ENCODE data around the gene SIPA1L3. TPM values are rescaled to one million over a fixed set of nuclear protein-coding genes. Genes with fewer than 3 reads are reported as not detected.

The SIPA1L3 gene
- total and polyA plus RNA-seq, 10 of the 15 experiments (the other 5 are each of a cell fraction or from before 2014, with no cell fraction given): 0.24 to 66.2 (median 19.1) TPM

GRCh38 chr19:38125238-38125637, 218.2 kb downstream of the SIPA1L3 start:
- POLR2A ChIA-PET: no interaction called here
- Histone ChIP-seq H3K27me3 (replicated peaks in 1 of 2; ENCODE audit: control insufficient read depth in 2 of 2, insufficient read depth in 2 of 2, low read length in 1 of 2) (no peaks in the 10 kb centered on the region), H3K36me3 (ENCODE audit: control insufficient read depth in 2 of 2, insufficient read depth in 2 of 2, low read length in 1 of 2) (peaks cover 6 to 10% of the 10 kb centered on the region in 2 experiments; a peak in 3 of 4 replicates), H4K20me1 (ENCODE audit: control insufficient read depth, insufficient read depth) (no peaks in the 10 kb centered on the region), H3K27ac (ENCODE audit: control insufficient read depth, insufficient read depth) (no peak overlapping the region), H3K4me3 (no peak overlapping the region), H3K79me2 (ENCODE audit: control insufficient read depth, insufficient read depth, low read length) (no peaks in the 10 kb centered on the region), H3K9me3 (replicated peaks; ENCODE audit: control insufficient read depth, insufficient read depth, low read length) (no peaks in the 10 kb centered on the region; the same call in 2 of the 3 replicates), H3K4me2 (ENCODE audit: control insufficient read depth, insufficient read depth) (no peak overlapping the region), H3K9ac (ENCODE audit: control insufficient read depth, insufficient read depth, low read length) (no peak overlapping the region), H2AFZ (ENCODE audit: control insufficient read depth, low read depth, low read length) (no peak overlapping the region), H3K4me1 (ENCODE audit: control insufficient read depth, insufficient read depth, low read length) (no peaks in the 10 kb centered on the region)
- CTCF ChIA-PET: interaction anchor here (1.0 kb wide), 1 partner anchor 10 kb away, joined by 3 read pairs; no protein-coding TSS in a partner anchor
- no peak for FAIRE-seq
- no TSS peak for BruUV-seq (replicated peaks)
- SMC1A ChIA-PET (ENCODE audit: uncharacterized antibody, unreplicated experiment): no interaction called here
- RAD21 ChIA-PET (ENCODE audit: unreplicated experiment): no interaction called here
- ATAC-seq: no peak
- 91% methylated on average over 9 of the region's 9 CpGs for WGBS (ENCODE audit: insufficient coverage, insufficient replicate concordance, low lambda C conversion rate, missing lambda C conversion rate)
- in situ Hi-C loops (cut with MboI): no loop called here
- intact Hi-C loops (cut with micrococcal nuclease; ENCODE audit: unreplicated experiment): no loop called here
- TF ChIP-seq ZBTB11 (CRISPR knock-in tag; IDR thresholded peaks at IDR 0.05): no peak
- TF ChIP-seq YBX1 (IDR thresholded peaks at IDR 0.05): no peak
- TF ChIP-seq NFYB (IDR thresholded peaks at IDR 0.05; ENCODE audit: insufficient read depth, low read depth, low read length): no peak
- TF ChIP-seq MYC (IDR thresholded peaks at IDR 0.05; ENCODE audit: insufficient read depth, insufficient read length, insufficient replicate concordance, low read length, severe bottlenecking): no peak
- no peak for TF ChIP-seq KAT2A (conservative IDR thresholded peaks at IDR 0.05; ENCODE audit: control insufficient read depth, low read depth, low read length)
- no peak for TF ChIP-seq ZSCAN29 (IDR thresholded peaks at IDR 0.05)
- TF ChIP-seq, protein P1, sequence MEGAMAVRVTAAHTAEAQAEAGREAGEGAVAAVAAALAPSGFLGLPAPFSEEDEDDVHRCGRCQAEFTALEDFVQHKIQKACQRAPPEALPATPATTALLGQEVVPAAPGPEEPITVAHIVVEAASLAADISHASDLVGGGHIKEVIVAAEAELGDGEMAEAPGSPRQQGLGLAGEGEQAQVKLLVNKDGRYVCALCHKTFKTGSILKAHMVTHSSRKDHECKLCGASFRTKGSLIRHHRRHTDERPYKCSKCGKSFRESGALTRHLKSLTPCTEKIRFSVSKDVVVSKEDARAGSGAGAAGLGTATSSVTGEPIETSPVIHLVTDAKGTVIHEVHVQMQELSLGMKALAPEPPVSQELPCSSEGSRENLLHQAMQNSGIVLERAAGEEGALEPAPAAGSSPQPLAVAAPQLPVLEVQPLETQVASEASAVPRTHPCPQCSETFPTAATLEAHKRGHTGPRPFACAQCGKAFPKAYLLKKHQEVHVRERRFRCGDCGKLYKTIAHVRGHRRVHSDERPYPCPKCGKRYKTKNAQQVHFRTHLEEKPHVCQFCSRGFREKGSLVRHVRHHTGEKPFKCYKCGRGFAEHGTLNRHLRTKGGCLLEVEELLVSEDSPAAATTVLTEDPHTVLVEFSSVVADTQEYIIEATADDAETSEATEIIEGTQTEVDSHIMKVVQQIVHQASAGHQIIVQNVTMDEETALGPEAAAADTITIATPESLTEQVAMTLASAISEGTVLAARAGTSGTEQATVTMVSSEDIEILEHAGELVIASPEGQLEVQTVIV (IDR thresholded peaks at IDR 0.05; ENCODE audit: borderline replicate concordance, partially characterized antibody): no peak
- TF ChIP-seq EZH2 (IDR thresholded peaks at IDR 0.05; ENCODE audit: borderline replicate concordance, control insufficient read depth, low read depth, low read length): no peak
- TF ChIP-seq ETV6 (conservative IDR thresholded peaks at IDR 0.05 in 1 of 2, IDR thresholded peaks at IDR 0.05 in 1 of 2; ENCODE audit: borderline replicate concordance in 1 of 2, low read depth in 1 of 2): no peak
- no peak for TF ChIP-seq PAX8 (IDR thresholded peaks at IDR 0.05)
- no peak for TF ChIP-seq YY1 (IDR thresholded peaks at IDR 0.05; ENCODE audit: low read depth, low read length)
- TF ChIP-seq EP300 (IDR thresholded peaks at IDR 0.05; ENCODE audit: borderline replicate concordance in 1 of 2, control insufficient read depth in 1 of 2, low read depth in 2 of 2, low read length in 2 of 2): no peak
- TF ChIP-seq CBX3 (IDR thresholded peaks at IDR 0.05; ENCODE audit: borderline replicate concordance, low read depth): no peak
- no peak for DNase-seq (ENCODE audit: low read depth, low spot score)

Measured in GM12878 (cell line).